SH-SY5Y (cell line): ENCODE measurements around the gene BCL2L14.

Source experiments
- GATA2 ChIP-seq: IDR thresholded peaks from 2 replicates; pipeline ENCODE4 v1.6.1; 2011; ENCODE audit warnings: mild to moderate bottlenecking, low read depth, low read length
- GATA3 ChIP-seq: IDR thresholded peaks from 2 replicates; pipeline ENCODE4 v1.6.1; 2011; ENCODE audit warnings: low read depth, mild to moderate bottlenecking, low read length, moderate library complexity

DNA sequence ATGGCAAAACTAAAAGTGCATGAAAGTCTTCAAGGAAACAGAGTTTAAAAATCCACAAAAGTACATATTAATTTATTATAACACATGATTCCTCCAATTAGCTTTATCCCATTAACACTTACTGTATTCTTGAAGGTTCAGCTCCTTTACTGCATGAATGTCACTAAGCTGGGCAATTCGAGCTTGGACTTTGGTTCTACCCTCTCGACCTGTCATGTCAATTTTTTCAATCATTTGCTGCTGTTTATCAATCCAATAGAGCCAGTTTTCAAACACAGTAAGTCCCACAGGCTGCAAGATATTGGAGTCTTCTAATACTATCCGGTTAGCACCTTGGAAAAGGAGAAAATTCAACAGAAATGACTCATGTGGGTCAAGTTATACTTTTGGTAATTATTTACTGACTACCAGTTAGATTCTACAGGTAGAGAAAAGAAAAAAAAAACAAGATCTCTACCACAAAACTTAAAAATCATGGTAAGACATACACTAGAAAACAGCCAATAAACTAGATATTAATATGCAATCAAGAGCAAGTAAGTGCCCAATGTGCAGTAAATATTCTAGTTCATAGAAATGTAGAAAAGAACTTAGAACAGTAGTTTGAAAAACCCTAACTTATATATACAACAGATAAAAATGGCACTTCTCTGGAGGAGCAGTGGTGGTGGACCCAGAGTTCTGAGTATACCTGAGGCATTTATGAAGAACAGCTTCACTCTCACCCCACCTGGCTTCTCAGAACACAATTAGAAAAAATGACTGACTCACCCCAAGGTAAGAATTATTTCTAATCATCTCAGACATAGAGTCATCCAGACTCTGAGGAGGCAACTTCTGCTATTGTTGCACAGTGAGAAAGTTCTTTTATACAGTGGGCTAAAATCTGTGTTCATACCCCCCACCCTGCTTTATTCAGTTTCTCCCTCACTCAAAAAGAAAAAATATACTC lies 67.7 kb downstream of the BCL2L14 start:
- TF ChIP-seq GATA3 (no peak), GATA2 (no peak)
